Fibroblast of the aortic adventitia (primary cell): ENCODE measurements around the gene MINDY2. TPM values are rescaled to one million over a fixed set of nuclear protein-coding genes. Genes with fewer than 3 reads are reported as not detected.
A peak's percentile ranks its signal among the peaks of the same experiment; 100 is the strongest.

ENCODE experiments used
- DNase-seq: peaks from one replicate; pipeline ENCODE4 v3.0.0-alpha.2; 2010; ENCODE audit warnings: low read depth
- H3K4me3 ChIP-seq: 2 replicates; pipeline ENCODE4 v1.5.1; 2011; ENCODE audit warnings: low read depth, mild to moderate bottlenecking, control low read depth, low read length, moderate library complexity
- total RNA-seq: library from RNA; depleted of rRNA; stranded (reverse); fragments of >200 nt; gene quantifications from 2 replicates; pipeline ENCODE4 v1.2.3, GENCODE V29; 2012; ENCODE audit warnings: low replicate concordance
- TF ChIP-seq, protein P1 (sequence below): IDR thresholded peaks from 2 replicates; pipeline ENCODE4 v1.5.1; 2011; ENCODE audit warnings: mild to moderate bottlenecking, low read length, control low read depth, inconsistent platforms; ENCODE audit not compliant: insufficient read depth

MINDY2 gene
- total RNA-seq, 1 donor = 25.8 TPM

DNA sequence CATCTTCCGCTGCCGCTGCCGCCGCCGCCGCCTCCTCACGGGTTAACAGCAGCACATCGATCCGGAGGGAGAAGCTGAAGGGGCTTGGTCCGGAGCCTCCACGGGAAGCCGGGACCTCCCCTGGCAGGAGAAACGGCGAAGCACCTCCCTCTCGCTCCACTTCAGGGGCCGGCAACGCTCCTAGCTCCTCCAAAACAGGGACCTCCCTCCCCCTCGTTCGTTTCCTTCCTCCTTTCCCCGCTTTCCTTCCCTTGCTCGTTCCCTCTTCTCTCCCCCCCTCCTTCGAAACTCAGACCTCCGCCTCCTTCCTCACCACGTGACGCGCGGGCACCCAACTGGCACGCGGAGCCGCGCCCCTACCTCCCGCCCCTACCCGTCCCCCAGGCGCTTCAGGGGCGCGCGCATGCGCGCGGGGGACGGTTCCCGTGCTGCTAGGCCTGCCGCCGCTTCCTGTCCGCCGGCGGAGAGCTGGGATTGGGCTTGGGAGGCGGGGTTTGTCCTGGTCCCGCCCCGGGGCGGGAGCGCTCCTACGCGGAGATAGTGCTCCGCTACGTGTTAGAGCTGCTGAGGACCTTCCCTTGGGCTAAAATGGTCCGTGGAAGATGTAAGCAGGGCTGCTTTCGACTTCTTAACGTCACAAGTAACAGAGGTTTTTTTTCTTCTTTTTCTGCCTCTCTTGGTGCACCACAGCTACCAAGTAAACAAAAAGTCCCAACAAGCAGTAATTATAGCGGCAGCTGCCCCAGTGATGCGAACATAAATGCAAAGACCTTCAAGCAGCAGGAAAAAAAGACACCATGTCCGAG, 21.4 kb upstream of the MINDY2 start, which contains the start of gene ADAM10:
TSS of gene ADAM10 (minus strand) at position 176 of the 806 bp plus-strand sequence. CDS start at position 3, 173 bp downstream.
- TF ChIP-seq, protein P1, sequence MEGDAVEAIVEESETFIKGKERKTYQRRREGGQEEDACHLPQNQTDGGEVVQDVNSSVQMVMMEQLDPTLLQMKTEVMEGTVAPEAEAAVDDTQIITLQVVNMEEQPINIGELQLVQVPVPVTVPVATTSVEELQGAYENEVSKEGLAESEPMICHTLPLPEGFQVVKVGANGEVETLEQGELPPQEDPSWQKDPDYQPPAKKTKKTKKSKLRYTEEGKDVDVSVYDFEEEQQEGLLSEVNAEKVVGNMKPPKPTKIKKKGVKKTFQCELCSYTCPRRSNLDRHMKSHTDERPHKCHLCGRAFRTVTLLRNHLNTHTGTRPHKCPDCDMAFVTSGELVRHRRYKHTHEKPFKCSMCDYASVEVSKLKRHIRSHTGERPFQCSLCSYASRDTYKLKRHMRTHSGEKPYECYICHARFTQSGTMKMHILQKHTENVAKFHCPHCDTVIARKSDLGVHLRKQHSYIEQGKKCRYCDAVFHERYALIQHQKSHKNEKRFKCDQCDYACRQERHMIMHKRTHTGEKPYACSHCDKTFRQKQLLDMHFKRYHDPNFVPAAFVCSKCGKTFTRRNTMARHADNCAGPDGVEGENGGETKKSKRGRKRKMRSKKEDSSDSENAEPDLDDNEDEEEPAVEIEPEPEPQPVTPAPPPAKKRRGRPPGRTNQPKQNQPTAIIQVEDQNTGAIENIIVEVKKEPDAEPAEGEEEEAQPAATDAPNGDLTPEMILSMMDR = no peak
- peak within 1 kb of the TSS; percentile 87 for H3K4me3 ChIP-seq
- peak; percentile 98 for DNase-seq

DNA sequence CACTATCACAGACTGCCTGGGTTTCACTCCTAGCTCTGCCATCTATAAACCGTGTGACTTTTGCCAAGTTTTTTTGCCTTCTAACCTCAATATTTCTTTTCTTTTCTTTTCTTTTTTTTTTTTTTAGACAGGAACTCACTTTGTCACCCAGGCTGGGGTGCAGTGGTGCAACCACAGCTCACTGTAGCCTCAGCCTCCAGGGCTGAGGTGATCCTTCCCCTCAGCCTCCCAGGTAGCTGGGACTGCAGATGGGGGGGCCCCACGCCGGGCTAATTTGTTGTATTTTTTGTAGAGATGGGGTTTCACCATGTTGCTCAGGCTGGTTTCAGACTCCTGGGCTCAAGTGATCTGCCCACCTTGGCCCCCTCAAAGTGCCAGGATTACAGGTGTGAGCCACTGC, 18.4 kb upstream of the MINDY2 start:
- no peak overlapping the region for H3K4me3 ChIP-seq
- TF ChIP-seq, protein P1 = no peak

DNA sequence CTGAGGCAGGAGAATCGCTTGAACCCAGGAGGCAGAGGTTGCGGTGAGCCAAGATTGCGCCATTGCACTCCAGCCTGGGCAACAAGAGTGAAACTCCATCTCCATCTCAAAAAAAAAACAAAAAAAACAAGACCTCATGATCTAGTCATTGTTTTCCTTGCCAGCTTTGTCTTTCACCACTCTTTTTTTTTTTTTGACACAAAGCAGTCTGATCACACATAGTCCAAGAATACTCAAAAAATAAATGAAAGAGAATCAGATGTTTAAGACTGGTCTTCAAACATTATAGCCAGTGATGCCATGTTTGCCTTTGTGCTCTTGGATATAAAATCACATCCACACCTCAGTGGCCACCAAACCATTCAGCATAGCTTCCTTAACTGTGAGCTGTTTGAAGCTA, 15.8 kb upstream of the MINDY2 start:
- peak; percentile 12 for DNase-seq
- H3K4me3 ChIP-seq = no peak overlapping the region

More for the DNA sequence above, 18.4 kb upstream of the MINDY2 start:
- DNase-seq = no peak

DNA sequence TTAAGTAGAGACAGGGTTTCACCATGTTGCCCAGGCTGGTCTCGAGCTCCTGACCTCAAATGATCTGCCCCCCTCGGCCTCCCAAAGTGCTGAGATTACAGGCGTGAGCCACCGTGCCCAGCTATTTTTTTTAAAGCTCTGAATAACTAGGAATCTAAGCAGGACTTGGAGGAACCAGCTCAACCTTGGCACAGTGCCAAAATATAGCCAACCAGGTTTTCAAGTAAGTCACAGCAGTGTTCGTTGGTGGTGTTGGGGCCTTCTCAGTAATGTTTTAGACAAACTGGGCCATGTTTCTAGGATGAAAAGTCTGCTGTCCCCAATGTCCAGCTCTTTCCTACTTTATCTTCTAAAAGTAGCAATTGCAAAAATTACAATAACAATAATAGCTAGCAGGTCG, 15.1 kb upstream of the MINDY2 start:
- H3K4me3 ChIP-seq = no peak overlapping the region
- DNase-seq = peak; percentile 34
- TF ChIP-seq, protein P1 = no peak

More for the DNA sequence above, 15.8 kb upstream of the MINDY2 start:
- TF ChIP-seq, protein P1 = no peak

DNA sequence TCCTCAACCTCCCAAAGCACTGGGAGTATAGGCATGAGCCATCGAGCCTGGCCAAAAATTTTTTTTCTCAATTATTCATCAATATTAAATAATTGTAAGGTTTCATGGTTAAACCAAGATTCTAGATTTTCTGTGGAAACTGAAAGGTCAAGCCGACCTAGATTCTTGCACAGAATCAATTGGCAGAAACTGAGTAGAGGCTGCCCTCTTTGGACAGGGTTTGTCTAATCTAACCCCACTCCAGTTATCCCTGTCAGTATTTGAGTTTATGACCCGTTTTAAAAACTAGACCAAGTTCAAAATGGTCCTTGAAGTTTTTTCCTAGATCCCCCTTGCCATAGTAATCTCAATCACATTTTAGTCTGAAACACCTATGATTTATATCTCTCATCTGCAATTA, 13.0 kb upstream of the MINDY2 start:
- TF ChIP-seq, protein P1 = peak; percentile 36
- H3K4me3 ChIP-seq = no peak overlapping the region
- DNase-seq = peak; percentile 63

DNA sequence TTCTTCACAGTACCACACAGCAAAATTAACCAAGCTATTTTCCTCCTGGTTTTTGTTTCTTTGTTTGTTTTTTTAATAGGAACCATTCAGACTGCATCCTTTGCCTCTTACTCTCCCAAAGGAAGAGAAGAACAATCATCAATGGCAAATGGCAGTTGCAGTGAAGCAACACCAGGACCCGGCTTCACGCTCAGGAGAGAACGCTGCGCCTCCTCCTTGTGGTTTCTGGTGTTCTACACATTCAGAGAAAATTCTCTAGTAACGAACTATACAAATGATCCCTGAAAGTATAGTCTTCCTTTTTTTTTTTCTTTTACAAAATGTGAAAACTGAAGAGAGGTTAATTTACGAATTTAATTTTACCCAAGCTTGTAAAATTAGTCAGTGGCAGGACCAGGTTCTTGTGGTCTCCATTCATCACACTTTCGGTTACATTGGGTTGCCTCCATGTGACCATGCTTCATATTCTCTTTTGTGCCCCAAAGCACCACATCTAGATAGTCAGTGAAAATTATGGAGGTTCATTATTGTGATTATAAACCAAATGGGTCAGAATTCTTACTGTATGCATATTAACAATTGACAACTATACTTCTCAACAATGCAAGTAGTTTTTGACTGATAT, 10.6 kb upstream of the MINDY2 start:
- no peak for DNase-seq
- no peak overlapping the region for H3K4me3 ChIP-seq
- TF ChIP-seq, protein P1 = no peak
